HG03558 (cell line): ENCODE results near the gene TRAPPC11.
A peak's percentile ranks its signal among the peaks of the same experiment; 100 is the strongest.

Experiments
- ATAC-seq: cut with Tn5 transposase; IDR thresholded peaks from one replicate; pipeline ENCODE4 v1.9.1; 2021; ENCODE audit warnings: moderate number of reproducible peaks; ENCODE audit not compliant: unreplicated experiment; ENCODE audit errors: extremely low read depth

The TRAPPC11 gene

DNA sequence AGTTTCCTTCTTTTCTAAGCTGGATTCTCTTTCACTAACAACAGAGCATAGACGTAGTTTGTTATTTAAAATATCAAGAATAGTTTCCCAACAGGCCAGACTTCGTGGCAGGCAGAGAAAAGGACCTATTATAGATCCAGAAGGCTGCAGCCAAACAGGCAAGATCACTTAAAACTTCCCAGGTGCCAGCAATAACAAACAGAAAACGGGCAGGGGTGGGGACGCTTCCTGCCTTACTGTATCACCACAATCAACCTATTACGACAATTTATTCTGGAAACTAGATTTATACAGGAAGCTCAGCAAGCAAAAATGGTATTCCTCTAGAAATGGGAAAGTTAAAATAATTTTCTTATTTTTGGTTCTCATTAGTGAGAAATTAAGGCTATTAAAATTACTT lies 22.2 kb upstream of the TRAPPC11 start:
- no peak for ATAC-seq

DNA sequence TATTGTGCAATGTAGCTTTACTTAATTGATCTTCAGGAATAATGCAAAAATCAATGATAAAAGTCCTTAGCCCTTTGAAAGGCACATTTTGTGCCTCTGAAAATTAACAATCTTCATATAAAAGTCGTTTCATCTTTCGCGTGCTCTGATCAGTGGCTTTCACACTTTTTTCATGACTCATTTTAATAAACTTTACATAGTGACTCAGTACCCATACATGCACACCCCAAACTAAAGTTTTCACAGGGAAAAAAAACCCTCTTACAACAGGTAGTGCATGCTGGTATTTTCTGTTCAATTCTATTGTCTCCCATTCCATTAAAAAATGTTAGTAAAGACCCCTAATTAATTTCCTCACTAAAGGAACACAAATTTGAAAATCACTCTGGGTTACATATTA lies 21.6 kb upstream of the TRAPPC11 start:
- no peak for ATAC-seq

DNA sequence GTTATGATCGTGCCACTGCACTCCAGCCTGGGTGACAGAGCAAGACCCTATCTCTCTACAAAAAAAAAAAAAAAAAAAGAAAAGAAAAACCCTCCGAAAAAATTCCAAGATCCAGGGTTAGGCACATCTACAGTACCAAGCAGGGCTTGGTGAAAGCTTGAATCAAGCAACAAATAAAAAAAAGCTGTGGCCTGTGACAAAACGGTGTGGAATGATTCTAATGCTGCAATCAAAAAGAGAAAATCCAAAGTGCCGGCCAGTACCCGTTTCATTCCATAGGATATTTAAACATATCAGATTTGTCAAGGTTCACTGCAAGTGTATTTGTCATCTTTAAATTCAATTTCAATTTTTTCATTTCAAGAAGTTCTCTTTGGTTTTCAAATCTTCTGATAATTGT lies 20.7 kb upstream of the TRAPPC11 start:
- ATAC-seq, result no peak

DNA sequence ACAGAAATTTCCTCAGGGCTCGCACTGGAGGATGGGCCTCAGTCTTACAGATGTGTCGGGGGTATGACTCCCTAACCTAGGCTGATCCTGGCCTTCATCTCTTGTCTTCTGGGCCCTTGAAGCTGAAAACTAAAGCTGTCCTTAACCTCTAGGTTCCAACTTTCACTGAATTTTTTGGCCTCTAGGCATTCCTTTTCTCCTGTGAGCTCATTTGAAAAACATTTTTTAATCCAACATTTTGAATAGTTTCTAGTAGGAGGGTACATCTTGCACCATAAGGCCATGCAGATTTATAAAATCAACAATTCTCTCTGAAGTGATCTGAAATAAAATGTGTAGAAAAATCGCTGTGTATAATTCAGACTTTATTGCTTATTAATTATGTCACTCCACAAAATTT lies 19.8 kb upstream of the TRAPPC11 start:
- ATAC-seq, result no peak

DNA sequence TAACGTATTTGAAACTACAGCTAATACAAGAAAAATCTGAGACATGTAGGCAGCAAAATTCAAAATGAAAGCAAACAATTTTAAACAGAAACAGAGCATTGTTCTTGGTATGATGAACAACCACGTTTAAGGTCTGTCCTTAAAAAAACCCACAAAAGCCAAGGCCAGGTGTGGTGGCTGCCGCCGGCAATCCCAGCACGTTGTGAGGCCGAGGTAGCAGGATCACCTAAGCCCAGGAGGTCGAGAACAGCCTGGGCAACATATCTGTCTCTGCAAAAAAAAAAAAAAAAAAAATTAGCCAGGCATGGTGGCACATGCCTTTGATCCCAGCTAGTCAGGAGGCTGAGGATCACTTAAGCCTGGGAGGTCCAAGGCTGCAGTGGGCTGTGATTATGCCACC lies 13.8 kb upstream of the TRAPPC11 start:
- ATAC-seq, result no peak

DNA sequence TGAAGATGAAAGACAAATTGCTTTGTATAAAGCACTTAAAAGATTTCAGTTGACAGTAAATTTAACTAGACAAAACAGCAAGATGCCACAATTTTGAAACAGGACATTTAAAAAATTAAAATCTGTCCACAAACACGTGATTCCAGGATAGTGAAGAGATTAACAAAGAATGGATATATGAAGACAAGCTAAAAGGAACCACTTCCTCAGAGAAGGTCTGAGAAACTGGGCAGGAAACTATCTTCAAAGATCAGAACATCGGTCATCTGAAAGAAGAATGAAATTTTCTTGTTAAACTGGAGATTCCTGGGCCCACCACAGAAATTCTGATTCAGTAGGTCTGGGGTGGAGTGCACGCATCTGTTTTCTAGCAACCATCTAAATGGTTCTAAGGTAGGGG lies 1.5 kb upstream of the TRAPPC11 start:
- ATAC-seq, result no peak

DNA sequence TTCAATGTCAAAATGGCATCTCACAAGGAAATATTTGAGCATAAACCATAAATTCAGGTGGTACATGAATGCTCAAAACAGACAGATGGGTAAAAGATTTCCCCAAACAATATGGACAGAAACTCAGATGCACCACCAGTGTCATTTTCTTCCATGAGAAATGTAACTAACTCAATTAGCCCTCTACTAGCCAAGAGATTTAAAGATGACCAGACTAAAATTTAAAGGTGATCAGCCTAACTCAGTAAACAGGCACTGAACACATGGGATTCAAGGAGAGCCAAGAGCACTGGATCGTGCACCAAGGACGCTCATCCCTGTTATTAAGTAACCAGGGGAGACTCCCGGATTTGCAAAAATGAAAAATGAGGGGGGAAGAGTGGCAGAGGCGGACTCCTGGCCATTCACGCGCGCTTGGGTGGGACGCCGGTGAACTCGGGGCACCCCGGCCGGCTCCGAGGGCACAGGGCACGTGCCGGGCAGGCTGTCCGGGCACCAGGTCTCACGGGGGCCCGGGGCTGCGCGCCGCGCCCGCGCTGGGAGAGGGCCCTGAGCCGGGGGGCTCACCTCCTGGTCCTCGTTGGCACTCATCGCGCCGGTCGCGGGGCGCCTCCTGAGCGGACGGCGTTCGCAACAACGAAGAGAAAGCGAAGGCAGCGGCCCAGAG lies 598 bp upstream of the TRAPPC11 start:
- ATAC-seq, result peak; percentile 17

DNA sequence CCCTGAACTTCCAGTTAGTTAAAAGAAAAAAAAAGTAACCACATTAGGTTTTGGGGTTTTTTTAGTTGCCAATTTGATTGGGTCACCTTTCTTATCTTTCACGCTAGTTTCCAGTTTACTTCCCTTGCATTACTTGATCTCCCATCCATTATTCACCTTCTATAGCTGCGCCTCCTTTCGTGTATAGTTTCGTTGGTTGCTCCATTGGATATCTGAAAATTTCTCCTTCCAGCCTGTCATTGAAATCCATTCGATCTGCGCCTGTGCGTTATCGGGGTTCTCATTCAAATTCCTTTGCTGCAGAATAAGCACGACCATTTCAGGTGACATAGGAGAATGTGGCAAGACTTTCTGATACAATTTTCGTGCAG lies 764 bp downstream of the TRAPPC11 start:
- ATAC-seq, result no peak

DNA sequence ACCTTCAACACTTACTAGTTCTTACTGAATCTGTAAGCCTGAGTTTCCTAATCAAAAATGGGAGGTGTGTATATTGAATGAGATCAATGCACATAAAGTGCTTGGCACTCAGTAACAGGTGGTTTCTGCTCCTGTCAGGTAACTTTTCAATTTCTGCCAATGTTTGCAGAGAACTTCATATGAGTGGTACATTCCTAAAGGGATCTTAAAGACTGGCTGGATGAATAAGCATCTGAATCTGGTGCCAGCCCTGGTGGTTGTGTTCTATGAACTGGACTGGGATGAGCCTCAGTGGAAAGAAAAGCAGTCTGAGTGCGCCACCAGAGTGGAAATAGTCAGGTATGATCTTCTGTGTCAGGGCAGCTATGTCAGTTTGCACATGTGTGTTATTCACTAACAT lies 7.0 kb downstream of the TRAPPC11 start:
- no peak for ATAC-seq

DNA sequence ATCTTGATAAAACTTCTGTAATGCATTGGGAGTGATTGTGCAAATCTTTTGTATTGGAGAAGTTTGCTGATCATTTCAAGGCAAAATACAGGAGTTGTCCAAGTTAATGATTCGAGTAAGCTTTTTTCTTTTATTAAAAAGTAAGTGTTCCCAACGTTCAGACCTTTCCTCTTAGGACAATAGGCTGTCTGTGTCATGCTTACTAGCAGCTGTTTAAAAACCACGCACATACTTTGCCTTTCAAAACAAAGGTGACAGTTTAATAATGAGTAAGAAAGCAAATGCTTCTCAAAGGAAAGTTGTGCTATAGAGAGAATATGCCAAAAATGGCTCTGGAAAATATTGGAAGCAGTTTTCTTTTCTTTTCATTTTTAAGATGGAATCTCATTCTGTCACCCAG lies 11.2 kb downstream of the TRAPPC11 start:
- no peak for ATAC-seq

DNA sequence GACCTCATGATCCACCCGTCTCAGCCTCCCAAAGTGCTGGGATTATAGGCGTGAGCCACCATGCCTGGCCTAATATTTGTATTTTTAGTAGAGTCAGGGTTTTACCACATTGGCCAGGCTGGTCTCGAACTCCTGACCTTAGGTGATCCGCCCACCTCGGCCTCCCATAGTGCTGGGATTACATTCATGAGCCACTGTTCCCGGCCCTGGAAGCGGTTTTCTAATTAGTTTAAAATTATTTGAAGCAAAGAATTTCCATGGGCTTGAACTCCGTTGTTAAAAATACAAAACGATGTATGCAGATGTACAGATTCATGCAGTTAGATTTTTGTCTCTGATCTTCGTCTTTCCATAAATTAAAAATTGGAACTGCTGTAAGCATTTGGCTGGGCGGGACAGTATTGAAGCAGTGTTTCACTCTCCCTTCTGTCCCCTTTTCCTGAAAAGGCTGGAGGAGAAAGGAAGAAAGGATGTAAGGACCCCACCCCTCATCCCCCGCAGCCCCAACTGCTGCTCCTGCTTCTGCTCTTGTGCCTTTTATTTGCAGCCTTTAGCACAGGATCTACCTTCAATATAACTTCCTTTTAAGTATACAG lies 12.0 kb downstream of the TRAPPC11 start:
- ATAC-seq, result no peak

DNA sequence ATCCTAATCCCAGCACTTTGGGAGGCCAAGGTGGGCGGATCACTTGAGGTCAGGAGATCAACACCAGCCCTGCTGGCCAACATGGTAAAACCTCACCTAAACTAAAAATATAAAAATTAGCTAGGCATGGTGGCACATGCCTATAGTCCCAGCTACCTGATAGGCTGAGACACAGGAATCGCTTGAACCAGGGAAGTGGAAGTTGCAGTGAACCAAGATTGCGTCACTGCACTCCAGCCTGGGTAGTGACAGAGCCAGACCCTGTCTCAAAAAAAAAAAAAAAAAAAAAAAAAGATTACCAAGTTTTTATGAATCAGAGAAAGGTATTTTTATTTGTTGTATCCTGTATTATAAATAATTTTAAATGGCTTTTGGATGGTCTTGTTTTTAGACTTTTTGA lies 15.1 kb downstream of the TRAPPC11 start:
- no peak for ATAC-seq

DNA sequence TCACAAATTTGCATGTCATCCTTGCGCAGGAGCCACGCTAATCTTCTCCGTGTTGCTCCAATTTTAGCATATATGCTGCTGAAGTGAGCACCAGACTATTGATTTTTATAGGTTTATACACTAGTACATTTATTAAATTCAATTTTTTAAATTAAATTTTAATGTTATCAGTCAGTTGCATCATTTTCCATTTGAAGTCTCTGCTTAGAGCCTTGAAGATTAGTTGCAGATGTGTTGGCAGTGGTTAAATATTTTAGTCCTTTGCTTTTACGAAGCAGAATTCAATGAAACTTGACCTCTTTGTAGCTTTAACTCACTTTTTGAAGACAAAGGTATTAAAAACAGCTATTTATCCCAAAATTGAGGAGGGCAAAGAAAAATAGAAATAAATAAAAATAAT lies 16.5 kb downstream of the TRAPPC11 start:
- ATAC-seq, result no peak

DNA sequence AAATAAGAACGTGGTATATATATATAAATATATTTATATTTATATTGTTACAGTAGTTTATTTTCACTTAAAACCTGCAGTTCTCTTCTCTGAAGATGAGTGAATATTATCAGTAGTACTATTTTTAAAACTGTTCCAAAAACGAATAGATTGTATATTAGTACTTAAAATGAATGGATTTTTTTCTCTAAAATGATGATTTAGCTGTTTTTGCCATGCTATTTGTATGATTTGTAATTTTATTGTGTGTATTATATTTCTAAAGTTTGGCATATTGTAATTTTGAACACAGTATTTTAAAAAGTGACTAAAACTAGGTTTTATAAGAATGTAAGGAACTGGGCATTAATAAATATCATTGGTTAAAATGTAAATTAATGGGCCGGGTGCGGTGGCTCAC lies 22.0 kb downstream of the TRAPPC11 start:
- no peak for ATAC-seq

DNA sequence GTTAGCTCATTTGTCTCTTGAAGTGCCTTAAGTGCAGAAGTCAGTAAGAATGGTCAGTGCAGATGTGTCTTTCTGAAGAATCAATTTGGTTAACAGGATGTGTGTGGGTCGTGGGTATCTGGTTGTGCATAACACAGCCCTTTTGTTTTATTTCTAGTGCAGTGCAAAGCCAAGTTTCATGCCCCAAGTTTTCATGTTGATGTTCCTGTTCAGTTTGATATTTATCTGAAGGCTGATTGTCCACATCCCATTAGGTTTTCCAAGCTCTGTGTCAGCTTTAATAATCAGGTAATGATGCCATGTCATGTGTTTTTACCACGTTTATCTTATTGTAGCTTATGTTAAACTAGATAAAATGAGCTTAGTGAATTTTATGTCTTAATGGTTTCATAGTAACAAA lies 27.4 kb downstream of the TRAPPC11 start:
- no peak for ATAC-seq

DNA sequence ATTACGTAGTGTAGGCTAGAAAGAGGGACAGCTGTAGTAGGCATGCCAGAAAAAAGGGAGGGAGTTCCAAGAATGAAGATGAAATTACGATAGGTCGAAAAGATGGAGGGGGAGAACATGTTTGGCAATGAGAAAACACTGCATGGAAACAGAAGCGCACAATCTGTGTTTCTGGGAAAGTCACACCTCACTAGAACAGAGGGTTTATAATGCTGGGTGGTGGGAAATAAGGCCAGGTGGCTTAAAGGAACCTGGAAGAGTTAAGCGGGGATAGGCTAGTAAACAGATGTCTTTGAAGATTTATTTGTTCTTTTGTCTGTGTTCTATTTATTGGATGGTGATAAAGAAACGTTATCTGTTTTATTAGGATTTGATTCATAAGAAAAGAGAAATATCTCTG lies 29.1 kb downstream of the TRAPPC11 start:
- no peak for ATAC-seq

DNA sequence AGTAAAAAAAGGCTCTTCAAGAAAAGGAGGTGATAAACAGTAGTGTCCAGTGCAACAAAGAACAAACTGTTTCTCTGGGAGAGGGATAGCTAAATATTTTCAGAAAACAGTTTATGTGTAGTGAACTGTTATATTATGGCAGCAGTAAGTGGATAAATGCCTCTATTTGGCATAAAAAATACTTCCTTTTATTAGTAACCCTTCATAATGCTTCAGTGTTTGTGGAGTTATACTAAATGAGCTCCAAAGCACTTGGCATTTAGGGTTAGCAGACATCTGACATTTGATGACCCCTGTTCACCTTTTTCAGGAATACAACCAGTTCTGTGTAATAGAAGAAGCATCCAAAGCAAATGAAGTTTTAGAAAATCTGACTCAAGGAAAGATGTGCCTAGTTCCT lies 31.9 kb downstream of the TRAPPC11 start:
- no peak for ATAC-seq

DNA sequence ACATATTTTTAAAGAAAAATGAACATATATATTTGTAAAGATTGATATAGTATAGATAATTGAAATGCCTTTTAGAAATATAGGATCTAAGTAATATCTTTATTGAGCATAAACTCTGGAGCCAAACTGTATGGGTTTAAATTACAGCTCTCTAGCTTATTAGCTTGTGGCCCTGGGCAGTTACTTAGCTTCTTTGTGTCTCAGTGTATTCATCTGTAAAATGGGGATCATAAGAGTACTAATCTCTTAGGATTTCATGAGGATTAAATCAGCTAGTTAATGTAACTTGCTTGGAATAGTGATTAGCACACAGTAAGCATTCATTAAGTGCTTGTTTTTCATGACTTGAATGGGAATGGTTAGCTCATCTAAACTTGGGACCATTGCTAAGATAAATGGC lies 32.8 kb downstream of the TRAPPC11 start:
- no peak for ATAC-seq

DNA sequence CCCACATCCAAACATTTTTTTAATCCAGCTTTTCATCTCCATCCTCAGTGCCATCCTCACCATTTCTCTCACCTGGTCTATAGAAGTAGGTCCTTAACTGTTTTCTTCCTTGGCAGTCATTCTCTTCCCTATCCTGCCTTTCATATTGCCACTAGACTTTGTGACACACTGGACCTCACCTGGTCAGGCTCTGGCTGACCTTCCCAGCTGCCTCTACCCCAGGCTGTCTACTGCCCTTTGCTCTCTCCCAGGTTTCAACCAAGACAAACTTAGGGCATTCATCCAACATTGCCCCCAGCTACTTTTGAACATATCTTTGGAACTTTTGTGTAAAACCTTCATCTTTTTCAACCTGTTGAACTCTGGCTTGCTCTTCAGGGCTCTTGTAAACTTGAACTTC lies 39.8 kb downstream of the TRAPPC11 start:
- ATAC-seq, result no peak

DNA sequence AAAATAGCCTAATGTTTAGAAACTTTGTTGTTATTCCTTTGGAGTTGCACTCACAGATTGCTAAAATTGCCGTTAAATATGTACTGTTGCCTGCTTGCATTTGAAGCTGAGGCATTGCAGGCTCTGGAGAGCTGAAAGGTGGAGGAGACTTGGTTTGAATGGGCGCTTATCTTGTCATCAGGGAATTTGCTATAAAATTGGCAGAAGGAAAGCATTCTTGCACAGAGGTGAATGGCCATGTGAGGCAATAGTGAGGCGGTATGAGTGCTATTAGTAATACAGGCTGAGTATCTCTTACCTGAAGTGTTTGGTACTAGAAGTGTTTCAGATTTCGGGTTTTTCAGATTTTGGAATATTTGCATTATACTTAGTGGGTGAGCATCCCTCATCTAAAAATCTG lies 41.3 kb downstream of the TRAPPC11 start:
- ATAC-seq, result no peak

DNA sequence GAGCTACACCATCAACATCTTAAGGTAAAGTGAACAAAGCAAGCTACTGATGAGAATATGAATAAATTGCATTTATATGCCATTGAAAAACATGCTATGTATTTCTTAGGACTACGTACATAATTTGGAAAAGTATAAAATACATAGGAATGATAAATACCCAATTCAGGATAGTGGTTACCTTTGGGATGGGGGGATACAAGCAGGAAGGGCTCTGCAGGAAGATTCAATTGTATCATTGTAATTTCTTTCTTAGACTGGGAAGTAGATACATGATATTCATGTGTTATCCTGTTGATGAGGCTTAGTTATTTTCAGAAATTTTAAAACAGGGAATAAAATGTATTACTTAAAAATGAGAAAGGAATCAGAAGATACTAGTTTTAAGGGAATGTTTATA lies 43.4 kb downstream of the TRAPPC11 start:
- ATAC-seq, result no peak

DNA sequence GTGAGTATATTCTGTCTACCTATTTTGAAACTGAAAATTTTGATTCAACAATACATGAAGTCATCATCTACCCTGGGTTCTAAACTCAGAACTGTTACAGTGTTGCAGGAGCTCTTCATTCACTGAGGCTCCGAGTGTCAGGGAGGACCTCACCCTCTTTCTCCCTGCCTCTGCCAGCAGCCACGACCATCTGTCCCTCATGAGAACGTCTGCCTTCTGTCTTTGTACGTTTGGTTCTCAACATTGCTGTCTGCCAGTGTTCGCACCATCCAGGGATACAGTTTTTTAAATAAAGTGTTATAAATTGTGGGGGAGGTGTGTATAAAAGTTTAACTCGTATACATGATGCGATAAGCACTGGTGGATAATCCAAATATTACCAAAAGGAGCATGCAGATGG lies 55.5 kb downstream of the TRAPPC11 start:
- ATAC-seq, result no peak

DNA sequence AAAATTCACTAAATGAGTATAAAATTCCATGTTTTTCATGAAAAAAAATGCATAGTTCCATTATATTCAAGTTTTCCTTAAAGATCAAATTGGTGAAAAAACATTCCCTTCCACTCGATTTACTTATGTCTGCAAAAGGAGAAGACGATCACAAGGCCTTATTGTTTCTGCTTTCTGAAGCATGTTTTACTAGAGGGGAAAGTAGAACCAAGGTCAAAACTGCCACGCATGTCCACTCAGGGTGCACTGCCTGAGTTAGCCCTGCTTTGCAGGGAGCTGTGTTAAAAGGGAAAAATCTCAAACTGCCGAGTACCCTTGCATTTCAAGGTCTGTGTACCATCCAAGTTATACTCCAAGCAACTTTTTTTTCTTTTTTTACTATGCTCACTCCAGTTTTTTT lies 57.2 kb downstream of the TRAPPC11 start:
- ATAC-seq, result no peak
